Smooth muscle cell (in vitro differentiated cells): ENCODE data around the gene SFR1. TPM values are rescaled to one million over a fixed set of nuclear protein-coding genes. Genes with fewer than 3 reads are reported as not detected.

Source experiments
- DNase-seq: peaks from one replicate; lab custom pipeline; 2025; ENCODE audit not compliant: unreplicated experiment; lab: John Stamatoyannopoulos, UW
- H2AFZ ChIP-seq: fragments of 200-600 bp; sonication (generic); 2 replicates; pipeline ENCODE4 v1.6.0; 2016; ENCODE audit warnings: antibody characterized with exemption, low read depth, mild to moderate bottlenecking
- H3F3A ChIP-seq: fragments of 200-600 bp; sonication (generic); 2 replicates; pipeline ENCODE4 v1.6.0; 2017; ENCODE audit warnings: antibody characterized with exemption, low read depth
- H3K27ac ChIP-seq: fragments of 200-600 bp; sonication (generic); 2 replicates; pipeline ENCODE4 v1.5.1; 2016; ENCODE audit warnings: low read depth, mild to moderate bottlenecking
- H3K27me3 ChIP-seq: fragments of 200-600 bp; sonication (generic); 2 replicates; pipeline ENCODE4 v1.6.1; 2016; ENCODE audit warnings: low read depth, mild to moderate bottlenecking
- H3K36me3 ChIP-seq: fragments of 200-600 bp; sonication (generic); 2 replicates; pipeline ENCODE4 v1.5.1; 2016; ENCODE audit warnings: low read depth
- H3K4me1 ChIP-seq: fragments of 200-600 bp; sonication (generic); 2 replicates; pipeline ENCODE4 v1.5.1; 2016; ENCODE audit warnings: low read depth
- H3K4me2 ChIP-seq: fragments of 200-600 bp; sonication (generic); 2 replicates; pipeline ENCODE4 v1.6.0; 2016; ENCODE audit warnings: mild to moderate bottlenecking
- H3K4me3 ChIP-seq: fragments of 200-600 bp; sonication (generic); 2 replicates; pipeline ENCODE4 v1.5.1; 2016; ENCODE audit warnings: mild to moderate bottlenecking
- H3K79me2 ChIP-seq: fragments of 200-600 bp; sonication (generic); 2 replicates; pipeline ENCODE4 v1.6.0; 2016; ENCODE audit warnings: low read depth, mild to moderate bottlenecking
- H3K9ac ChIP-seq: fragments of 200-600 bp; sonication (generic); 2 replicates; pipeline ENCODE4 v1.6.0; 2016; ENCODE audit warnings: low read depth
- H3K9me3 ChIP-seq: fragments of 200-600 bp; sonication (generic); replicated peaks from 2 replicates; pipeline ENCODE4 v1.5.1; 2016; ENCODE audit warnings: low read depth
- H4K20me1 ChIP-seq: fragments of 200-600 bp; sonication (generic); 2 replicates; pipeline ENCODE4 v1.6.0; 2016; ENCODE audit warnings: low read depth
- WGBS: methylation state at CpG from one replicate; pipeline ENCODE4 v1.1.7; 2016; ENCODE audit warnings: low lambda C conversion rate; 5-methylcytosine and 5-hydroxymethylcytosine counted together
- polyA plus RNA-seq: library from polyadenylated mRNA; unstranded; fragments of >200 nt; fragmentation: Nextera tagmentation; extraction: Ambion mirVana; gene quantifications from 2 replicates; pipeline ENCODE4 v1.2.1, GENCODE V29; 2016
- total RNA-seq: library from RNA; depleted of rRNA; stranded (reverse); fragments of >200 nt; gene quantifications from 2 replicates; pipeline ENCODE4 v1.2.3, GENCODE V29; 2014
- TF ChIP-seq, protein P1 (sequence below): fragments of 200-600 bp; sonication (generic); IDR thresholded peaks from 2 replicates; pipeline ENCODE4 v1.5.1; 2017; ENCODE audit warnings: borderline replicate concordance, mild to moderate bottlenecking, antibody characterized with exemption; ENCODE audit not compliant: insufficient read depth, poor library complexity, severe bottlenecking

The SFR1 gene, protein sequence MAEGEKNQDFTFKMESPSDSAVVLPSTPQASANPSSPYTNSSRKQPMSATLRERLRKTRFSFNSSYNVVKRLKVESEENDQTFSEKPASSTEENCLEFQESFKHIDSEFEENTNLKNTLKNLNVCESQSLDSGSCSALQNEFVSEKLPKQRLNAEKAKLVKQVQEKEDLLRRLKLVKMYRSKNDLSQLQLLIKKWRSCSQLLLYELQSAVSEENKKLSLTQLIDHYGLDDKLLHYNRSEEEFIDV
- total RNA-seq = 4.1 and 5.3 TPM in 2 replicates
- polyA plus RNA-seq = 4.7 and 5.3 TPM in 2 replicates

DNA sequence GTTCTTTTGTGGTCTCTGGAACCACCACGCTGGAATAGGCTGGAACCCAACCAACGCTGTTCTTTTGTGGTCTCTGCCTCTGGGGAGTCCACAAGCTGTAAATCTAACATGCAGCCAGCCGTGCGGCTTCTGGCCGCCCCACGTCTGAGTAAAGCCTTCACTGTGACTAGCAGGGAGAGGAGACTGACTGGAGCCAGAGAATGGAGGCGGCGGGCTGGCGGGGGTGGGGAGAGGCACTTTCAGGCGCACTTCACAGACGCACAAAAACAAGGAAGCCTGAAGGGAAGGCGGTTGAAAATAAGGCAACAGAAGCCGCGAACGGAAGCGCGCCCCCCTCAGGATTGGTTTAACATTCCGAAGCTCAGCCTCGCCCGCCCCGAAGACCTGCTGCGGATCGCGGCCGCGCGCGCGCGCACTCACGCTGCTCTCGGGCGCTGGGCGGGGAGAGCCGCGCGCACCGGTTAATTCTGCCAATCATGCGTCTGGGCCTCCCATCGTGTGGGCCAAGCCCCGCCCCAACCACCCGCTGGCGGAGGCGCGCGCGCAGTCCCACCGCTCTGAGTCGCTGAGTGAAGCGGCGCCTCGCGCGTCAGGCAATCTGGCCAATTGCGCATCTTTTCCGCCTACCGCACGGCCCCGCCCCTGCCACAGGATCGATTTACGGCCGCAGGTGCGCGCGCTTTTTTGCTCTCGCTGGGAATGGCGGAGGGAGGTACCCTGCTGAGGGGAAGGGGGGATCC, at the start of gene SFR1:
Gene SFR1, plus strand, starts transcription at position 687 of the 740 bp plus-strand sequence. Its CDS starts 13 bp downstream, at position 700.
- H3K36me3 ChIP-seq = no peaks in the 10 kb centered on the region
- peaks cover 10% of the 10 kb centered on the region for H3F3A ChIP-seq
- H4K20me1 ChIP-seq = no peaks in the 10 kb centered on the region
- under 1% methylated on average over 67 of the region's 67 CpGs for WGBS
- H3K9ac ChIP-seq = peak within 1 kb of the TSS; percentile 99
- peak within 1 kb of the TSS; percentile 76 for H2AFZ ChIP-seq
- DNase-seq = peak; percentile 93
- TF ChIP-seq, protein P1, sequence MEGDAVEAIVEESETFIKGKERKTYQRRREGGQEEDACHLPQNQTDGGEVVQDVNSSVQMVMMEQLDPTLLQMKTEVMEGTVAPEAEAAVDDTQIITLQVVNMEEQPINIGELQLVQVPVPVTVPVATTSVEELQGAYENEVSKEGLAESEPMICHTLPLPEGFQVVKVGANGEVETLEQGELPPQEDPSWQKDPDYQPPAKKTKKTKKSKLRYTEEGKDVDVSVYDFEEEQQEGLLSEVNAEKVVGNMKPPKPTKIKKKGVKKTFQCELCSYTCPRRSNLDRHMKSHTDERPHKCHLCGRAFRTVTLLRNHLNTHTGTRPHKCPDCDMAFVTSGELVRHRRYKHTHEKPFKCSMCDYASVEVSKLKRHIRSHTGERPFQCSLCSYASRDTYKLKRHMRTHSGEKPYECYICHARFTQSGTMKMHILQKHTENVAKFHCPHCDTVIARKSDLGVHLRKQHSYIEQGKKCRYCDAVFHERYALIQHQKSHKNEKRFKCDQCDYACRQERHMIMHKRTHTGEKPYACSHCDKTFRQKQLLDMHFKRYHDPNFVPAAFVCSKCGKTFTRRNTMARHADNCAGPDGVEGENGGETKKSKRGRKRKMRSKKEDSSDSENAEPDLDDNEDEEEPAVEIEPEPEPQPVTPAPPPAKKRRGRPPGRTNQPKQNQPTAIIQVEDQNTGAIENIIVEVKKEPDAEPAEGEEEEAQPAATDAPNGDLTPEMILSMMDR = peak; percentile 47
- H3K79me2 ChIP-seq = no peaks in the 10 kb centered on the region
- peak within 1 kb of the TSS; percentile 93 for H3K4me2 ChIP-seq
- H3K4me1 ChIP-seq = peaks cover 23% of the 10 kb centered on the region
- H3K9me3 ChIP-seq = no peaks in the 10 kb centered on the region
- H3K27ac ChIP-seq = peak within 1 kb of the TSS; percentile 100
- peak within 1 kb of the TSS; percentile 77 for H3K4me3 ChIP-seq
- H3K27me3 ChIP-seq = no peaks in the 10 kb centered on the region

DNA sequence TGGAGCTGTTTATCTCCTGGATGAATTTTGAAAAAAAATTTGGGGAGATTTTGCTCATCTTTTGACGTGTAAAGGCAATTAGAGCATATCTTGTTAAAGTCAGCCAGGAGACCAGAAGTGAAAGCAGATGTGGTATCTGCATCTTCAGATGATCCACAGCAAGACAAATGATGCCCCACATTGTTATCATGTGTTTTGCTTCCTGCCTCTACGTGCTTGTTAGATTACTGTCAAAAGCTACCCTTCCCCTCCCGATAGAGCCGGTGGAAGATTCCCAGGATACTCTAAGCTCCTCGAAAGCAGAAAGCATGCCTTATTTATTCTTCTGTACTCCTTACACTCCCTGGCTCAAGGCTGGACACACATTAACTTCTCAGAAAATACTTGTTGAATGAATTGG, 49.2 kb upstream of the SFR1 start:
- Histone ChIP-seq H3K9me3 (no peaks in the 10 kb centered on the region), H3K4me2 (no peak overlapping the region), H3K27ac (no peak overlapping the region), H3K4me1 (peaks cover 32% of the 10 kb centered on the region), H4K20me1 (no peaks in the 10 kb centered on the region), H3K79me2 (no peaks in the 10 kb centered on the region), H3K4me3 (no peak overlapping the region), H3F3A (no peaks in the 10 kb centered on the region), H2AFZ (no peak overlapping the region), H3K36me3 (no peaks in the 10 kb centered on the region), H3K27me3 (peaks cover 13% of the 10 kb centered on the region), H3K9ac (no peak overlapping the region)
- DNase-seq = no peak
- TF ChIP-seq, protein P1 = no peak
- 64% methylated on average over 5 of the region's 5 CpGs for WGBS

DNA sequence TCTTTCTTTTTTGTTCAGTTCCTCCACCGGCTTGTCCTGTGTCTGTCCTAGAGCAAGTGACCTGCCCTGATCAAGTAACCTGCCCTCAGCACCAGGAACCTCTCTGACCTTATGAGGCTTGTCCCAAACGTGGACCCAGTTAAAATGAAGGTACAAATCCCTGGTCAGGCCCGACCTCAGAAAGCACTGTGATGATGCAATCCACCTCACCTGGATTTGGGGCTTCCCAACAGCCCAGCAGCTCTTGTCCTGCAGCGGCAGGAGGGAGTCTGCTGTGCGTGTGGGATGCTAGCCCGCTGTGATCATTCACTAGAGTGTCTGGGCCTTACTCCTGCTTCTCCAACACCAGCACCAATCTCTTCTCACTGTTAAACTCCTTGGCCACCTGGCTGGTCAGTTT, 47.5 kb upstream of the SFR1 start:
- H3K4me3 ChIP-seq = no peak overlapping the region
- no peaks in the 10 kb centered on the region for H3K36me3 ChIP-seq
- H3K79me2 ChIP-seq = no peaks in the 10 kb centered on the region
- peaks cover 20% of the 10 kb centered on the region for H3K4me1 ChIP-seq
- peaks cover 13% of the 10 kb centered on the region for H3K27me3 ChIP-seq
- no peak overlapping the region for H2AFZ ChIP-seq
- TF ChIP-seq, protein P1 = no peak
- no peak overlapping the region for H3K4me2 ChIP-seq
- no peaks in the 10 kb centered on the region for H4K20me1 ChIP-seq
- no peaks in the 10 kb centered on the region for H3F3A ChIP-seq
- WGBS = 84% methylated on average over 6 of the region's 6 CpGs
- DNase-seq = no peak
- H3K27ac ChIP-seq = no peak overlapping the region
- H3K9me3 ChIP-seq = no peaks in the 10 kb centered on the region
- no peak overlapping the region for H3K9ac ChIP-seq
